ENCODE results near the gene KANK2.

- TF ChIP-seq EZH2 (IDR thresholded peaks at IDR 0.05; ENCODE audit: insufficient read depth, poor library complexity, severe bottlenecking) (no peak), EZH2phosphoT487 (IDR thresholded peaks at IDR 0.05; ENCODE audit: insufficient read depth, low read depth) (no peak)
These were observed 14.4 kb downstream of the KANK2 start for GRCh38 chr19:11182994-11183393.
